ENCODE data around the gene HOXC9.
A peak's percentile ranks its signal among the peaks of the same experiment; 100 is the strongest.

The HOXC9 gene

DNA sequence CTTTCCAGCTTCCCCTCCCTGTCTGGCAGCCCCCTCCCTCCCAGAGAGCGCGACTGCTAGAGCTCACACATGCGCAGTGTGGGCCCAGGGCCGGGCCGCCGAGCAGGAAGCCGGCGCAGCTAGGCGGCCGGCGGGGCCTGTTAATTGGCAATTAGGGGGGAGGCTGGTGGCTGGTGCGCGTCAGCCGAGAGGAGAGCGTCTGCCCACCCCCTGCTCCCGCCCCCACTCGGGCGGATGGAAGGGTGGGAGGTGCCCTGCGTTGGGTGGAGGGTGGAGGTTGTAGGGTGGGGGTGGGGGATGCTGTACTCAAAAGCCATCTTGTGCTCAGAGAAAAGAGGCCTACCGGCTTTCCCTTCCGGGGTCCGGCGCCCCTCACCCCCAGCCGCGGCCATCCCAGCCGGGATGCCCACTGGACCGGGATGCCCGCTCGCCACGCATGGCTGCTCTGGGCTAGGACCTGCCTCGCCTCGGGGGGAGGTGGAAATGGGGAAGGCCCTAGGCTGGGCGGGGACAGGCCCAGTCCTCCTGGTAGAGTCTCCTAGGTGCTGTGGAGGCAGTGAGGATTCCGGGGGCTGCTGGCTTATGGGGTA is 18.0 kb downstream of the HOXC9 start:
- peak; percentile 13 for TF ChIP-seq SUZ12 (IDR thresholded peaks at IDR 0.05; ENCODE audit: extremely low read depth, insufficient read depth, insufficient read length)
- TF ChIP-seq ZNF274 (IDR thresholded peaks at IDR 0.05; ENCODE audit: low read depth, low read length): no peak
- no peak for TF ChIP-seq YY1 (IDR thresholded peaks at IDR 0.05; ENCODE audit: insufficient read depth, insufficient read length)
- Histone ChIP-seq H3K9ac (ENCODE audit: insufficient read length, low read depth) (peak overlapping the region; percentile 50), H3K27me3 (ENCODE audit: insufficient read depth, insufficient read length) (peaks cover 99% of the 10 kb centered on the region), H3K36me3 (ENCODE audit: insufficient read depth, insufficient read length, low read length) (no peaks in the 10 kb centered on the region), H3K9me3 (ENCODE audit: insufficient read depth, low read length) (no peaks in the 10 kb centered on the region), H3K4me3 (ENCODE audit: insufficient read length, low read depth) (peak overlapping the region; percentile 18), H3K4me1 (ENCODE audit: insufficient read depth, insufficient read length) (peaks cover 6% of the 10 kb centered on the region)
- DNase-seq (ENCODE audit: low read depth, low spot score): no peak

DNA sequence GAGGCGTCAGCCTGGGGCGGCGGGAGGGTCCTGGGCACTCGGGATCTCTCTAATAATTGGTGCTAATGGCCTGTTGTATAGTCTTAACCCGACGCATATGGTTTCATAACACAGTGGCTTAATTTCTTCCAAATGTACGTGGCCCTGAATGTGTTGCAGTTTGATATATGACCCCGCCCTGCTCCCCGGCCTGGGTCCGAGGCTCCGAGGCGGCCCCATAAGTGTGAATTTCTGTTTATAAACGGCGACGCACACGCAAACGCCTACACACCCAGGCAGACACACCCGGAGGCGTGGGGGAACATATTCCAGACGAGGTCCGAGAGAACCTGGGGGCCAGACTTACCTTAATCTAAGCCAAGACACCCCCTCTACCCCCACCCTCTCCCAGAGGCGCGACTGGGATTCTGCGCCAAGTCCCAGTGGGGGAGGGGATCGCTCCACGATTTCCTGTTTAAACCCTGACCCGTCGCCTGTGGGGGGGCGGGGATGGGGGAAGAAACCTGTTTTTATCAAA is 18.6 kb downstream of the HOXC9 start:
- no peaks in the 10 kb centered on the region for H3K36me3 ChIP-seq (ENCODE audit: insufficient read depth, insufficient read length, low read length)
- peak overlapping the region; percentile 18 for H3K4me3 ChIP-seq (ENCODE audit: insufficient read length, low read depth)
- H3K9me3 ChIP-seq (ENCODE audit: insufficient read depth, low read length): no peaks in the 10 kb centered on the region
- H3K9ac ChIP-seq (ENCODE audit: insufficient read length, low read depth): no peak overlapping the region
- peaks cover 6% of the 10 kb centered on the region for H3K4me1 ChIP-seq (ENCODE audit: insufficient read depth, insufficient read length)
- no peak for DNase-seq (ENCODE audit: low read depth, low spot score)
- TF ChIP-seq SUZ12 (IDR thresholded peaks at IDR 0.05; ENCODE audit: extremely low read depth, insufficient read depth, insufficient read length) (peak; percentile 31), ZNF274 (IDR thresholded peaks at IDR 0.05; ENCODE audit: low read depth, low read length) (no peak)
- peaks cover 99% of the 10 kb centered on the region for H3K27me3 ChIP-seq (ENCODE audit: insufficient read depth, insufficient read length)

GRCh38 chr12:54019091-54019811 is 19.3 kb downstream of the HOXC9 start:
- Histone ChIP-seq H3K36me3 (ENCODE audit: insufficient read depth, insufficient read length, low read length) (no peaks in the 10 kb centered on the region), H3K9me3 (ENCODE audit: insufficient read depth, low read length) (no peaks in the 10 kb centered on the region), H3K27me3 (ENCODE audit: insufficient read depth, insufficient read length) (peaks cover 99% of the 10 kb centered on the region), H3K9ac (ENCODE audit: insufficient read length, low read depth) (peak overlapping the region; percentile 56), H3K4me1 (ENCODE audit: insufficient read depth, insufficient read length) (peaks cover 6% of the 10 kb centered on the region), H3K4me3 (ENCODE audit: insufficient read length, low read depth) (no peak overlapping the region)
- DNase-seq (ENCODE audit: low read depth, low spot score): no peak
- TF ChIP-seq SUZ12 (IDR thresholded peaks at IDR 0.05; ENCODE audit: extremely low read depth, insufficient read depth, insufficient read length) (peak; percentile 96), YY1 (IDR thresholded peaks at IDR 0.05; ENCODE audit: insufficient read depth, insufficient read length) (no peak)

DNA sequence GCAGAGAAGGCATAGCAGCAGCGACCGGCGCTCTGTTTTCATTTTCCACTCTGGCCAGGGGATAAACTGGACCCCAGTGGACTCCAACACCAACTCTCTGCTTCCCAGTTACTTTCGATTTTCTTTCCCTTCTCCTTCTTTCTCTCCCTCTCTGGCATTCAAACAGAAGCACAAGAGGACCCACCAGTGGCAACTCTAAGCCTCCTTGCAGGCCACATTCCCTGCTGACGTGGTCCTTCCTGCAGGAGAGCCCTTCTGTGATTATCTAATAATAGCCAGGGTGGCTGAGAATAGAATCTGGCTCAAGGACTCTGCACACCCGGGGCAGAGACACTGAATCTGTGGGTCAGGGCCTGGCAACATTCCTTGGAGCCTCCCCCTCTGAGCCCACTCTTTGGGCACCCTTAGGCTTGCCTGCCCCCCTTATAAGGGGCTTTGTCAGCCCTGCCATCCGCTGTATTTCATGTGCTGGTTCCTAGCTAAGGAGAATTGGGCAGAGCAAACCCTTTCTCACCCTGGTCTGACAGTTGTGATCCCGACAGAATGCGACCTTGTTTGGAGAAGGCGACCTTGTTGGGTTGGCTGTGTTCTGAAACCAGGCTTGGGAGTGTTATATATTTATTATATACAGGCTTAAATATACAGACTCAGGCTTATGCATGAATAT is 20.1 kb downstream of the HOXC9 start:
- peaks cover 9% of the 10 kb centered on the region for H3K4me1 ChIP-seq (ENCODE audit: insufficient read depth, insufficient read length)
- H3K36me3 ChIP-seq (ENCODE audit: insufficient read depth, insufficient read length, low read length): no peaks in the 10 kb centered on the region
- no peak for DNase-seq (ENCODE audit: low read depth, low spot score)
- H3K27me3 ChIP-seq (ENCODE audit: insufficient read depth, insufficient read length): peaks cover 99% of the 10 kb centered on the region
- no peak overlapping the region for H3K9ac ChIP-seq (ENCODE audit: insufficient read length, low read depth)
- no peak for TF ChIP-seq YY1 (IDR thresholded peaks at IDR 0.05; ENCODE audit: insufficient read depth, insufficient read length)
- TF ChIP-seq ZNF274 (IDR thresholded peaks at IDR 0.05; ENCODE audit: low read depth, low read length): no peak
- no peak for TF ChIP-seq SUZ12 (IDR thresholded peaks at IDR 0.05; ENCODE audit: extremely low read depth, insufficient read depth, insufficient read length)
- H3K4me3 ChIP-seq (ENCODE audit: insufficient read length, low read depth): no peak overlapping the region
- no peaks in the 10 kb centered on the region for H3K9me3 ChIP-seq (ENCODE audit: insufficient read depth, low read length)

- H3K4me3 ChIP-seq (ENCODE audit: insufficient read length, low read depth): no peak overlapping the region
- H3K4me1 ChIP-seq (ENCODE audit: insufficient read depth, insufficient read length): peaks cover 9% of the 10 kb centered on the region
- no peak overlapping the region for H3K9ac ChIP-seq (ENCODE audit: insufficient read length, low read depth)
- no peaks in the 10 kb centered on the region for H3K9me3 ChIP-seq (ENCODE audit: insufficient read depth, low read length)
- H3K36me3 ChIP-seq (ENCODE audit: insufficient read depth, insufficient read length, low read length): no peaks in the 10 kb centered on the region
- no peak for DNase-seq (ENCODE audit: low read depth, low spot score)
- TF ChIP-seq ZNF274 (IDR thresholded peaks at IDR 0.05; ENCODE audit: low read depth, low read length) (no peak), SUZ12 (IDR thresholded peaks at IDR 0.05; ENCODE audit: extremely low read depth, insufficient read depth, insufficient read length) (no peak), YY1 (IDR thresholded peaks at IDR 0.05; ENCODE audit: insufficient read depth, insufficient read length) (no peak)
- peaks cover 99% of the 10 kb centered on the region for H3K27me3 ChIP-seq (ENCODE audit: insufficient read depth, insufficient read length)
Measured at GRCh38 chr12:54020591-54021405, 20.8 kb downstream of the HOXC9 start.

DNA sequence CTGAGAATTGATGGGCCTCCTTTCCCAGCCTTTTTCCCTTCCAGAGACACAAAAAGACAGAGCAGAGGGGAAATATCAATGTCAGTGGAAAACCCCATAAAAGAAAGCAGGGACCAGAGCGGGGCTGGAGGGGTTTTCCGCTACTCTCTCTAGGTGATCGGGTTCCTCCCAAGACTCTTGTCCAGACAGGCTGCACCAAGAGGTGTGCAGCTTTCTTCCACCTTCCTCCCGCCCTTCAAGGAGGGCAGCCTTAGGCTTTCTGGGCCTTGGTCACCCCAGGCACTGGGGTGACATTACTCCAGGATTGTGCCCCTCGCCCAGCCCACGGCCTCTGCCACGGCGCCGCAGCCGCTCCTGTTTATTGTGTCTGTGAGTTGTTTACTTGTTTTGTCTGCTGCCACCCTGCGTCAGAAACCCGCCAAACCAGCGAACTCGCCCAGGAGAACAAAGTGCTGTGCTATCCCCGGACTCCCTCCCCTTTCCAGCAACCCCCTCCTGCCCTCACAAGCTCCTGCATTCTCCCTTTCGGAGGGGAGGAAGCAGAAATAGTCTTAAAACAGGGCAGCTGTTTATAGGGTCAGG is 21.6 kb downstream of the HOXC9 start:
- H3K4me3 ChIP-seq (ENCODE audit: insufficient read length, low read depth): peak overlapping the region; percentile 8
- H3K27me3 ChIP-seq (ENCODE audit: insufficient read depth, insufficient read length): peaks cover 99% of the 10 kb centered on the region
- TF ChIP-seq ZNF274 (IDR thresholded peaks at IDR 0.05; ENCODE audit: low read depth, low read length): no peak
- TF ChIP-seq SUZ12 (IDR thresholded peaks at IDR 0.05; ENCODE audit: extremely low read depth, insufficient read depth, insufficient read length): peak; percentile 94
- H3K36me3 ChIP-seq (ENCODE audit: insufficient read depth, insufficient read length, low read length): no peaks in the 10 kb centered on the region
- DNase-seq (ENCODE audit: low read depth, low spot score): no peak
- peaks cover 9% of the 10 kb centered on the region for H3K4me1 ChIP-seq (ENCODE audit: insufficient read depth, insufficient read length)
- no peak overlapping the region for H3K9ac ChIP-seq (ENCODE audit: insufficient read length, low read depth)
- H3K9me3 ChIP-seq (ENCODE audit: insufficient read depth, low read length): no peaks in the 10 kb centered on the region
